SU-DHL-6 (cell line): ENCODE measurements around the gene WDR17.

Source experiments
- H2AFZ ChIP-seq: fragments of 200-600 bp; sonication (generic); 2 replicates; pipeline ENCODE4 v1.6.1; 2014; ENCODE audit warnings: low read depth, mild to moderate bottlenecking, moderate library complexity, mixed read lengths, antibody characterized with exemption, low read length; ENCODE audit not compliant: severe bottlenecking
- H3F3A ChIP-seq: fragments of 200-600 bp; shearing (Covaris generic); 2 replicates; pipeline ENCODE4 v1.6.0; 2016; ENCODE audit warnings: antibody characterized with exemption, mild to moderate bottlenecking; ENCODE audit not compliant: insufficient read depth
- H3K27ac ChIP-seq: fragments of 200-600 bp; sonication (generic); 2 replicates; pipeline ENCODE4 v1.5.1; 2016; ENCODE audit warnings: low read depth, mild to moderate bottlenecking, low read length, moderate library complexity, mixed read lengths
- H3K27me3 ChIP-seq: fragments of 200-600 bp; sonication (generic), shearing (Covaris generic); 2 replicates; pipeline ENCODE4 v1.6.0; 2014; ENCODE audit warnings: mild to moderate bottlenecking, low read length
- H3K36me3 ChIP-seq: fragments of 200-600 bp; sonication (generic); 2 replicates; pipeline ENCODE4 v1.6.1; 2014; ENCODE audit warnings: mild to moderate bottlenecking, low read length, mixed read lengths
- H3K4me2 ChIP-seq: fragments of 300-600, 200-600 bp; shearing (Covaris generic), sonication (generic); 2 replicates; pipeline ENCODE4 v1.6.0; 2014; ENCODE audit warnings: low read length, low read depth, mild to moderate bottlenecking; ENCODE audit not compliant: poor library complexity, severe bottlenecking
- H3K4me3 ChIP-seq: fragments of 200-600 bp; sonication (generic); 2 replicates; pipeline ENCODE4 v1.5.1; 2014; ENCODE audit warnings: antibody characterized with exemption, low read length, mild to moderate bottlenecking, mixed read lengths; ENCODE audit not compliant: insufficient read depth, poor library complexity, severe bottlenecking
- H3K79me2 ChIP-seq: fragments of 200-600 bp; sonication (generic); 2 replicates; pipeline ENCODE4 v1.6.1; 2014; ENCODE audit warnings: mild to moderate bottlenecking, low read length, moderate library complexity; ENCODE audit not compliant: insufficient read depth
- H3K9ac ChIP-seq: fragments of 200-600 bp; sonication (generic); 2 replicates; pipeline ENCODE4 v1.7.0; 2014; ENCODE audit warnings: mild to moderate bottlenecking, low read length
- H3K9me2 ChIP-seq: fragments of 200-600 bp; sonication (generic); replicated peaks from 2 replicates; pipeline ENCODE4 v1.6.1; 2014; ENCODE audit warnings: low read length; ENCODE audit not compliant: insufficient read depth
- H3K9me3 ChIP-seq: fragments of 200-600 bp; sonication (generic); 2 replicates; pipeline ENCODE4 v1.6.1; 2014; ENCODE audit warnings: low read length, mixed read lengths; ENCODE audit not compliant: insufficient read depth
- H4K20me1 ChIP-seq: fragments of 200-600 bp; sonication (generic); 2 replicates; pipeline ENCODE4 v1.6.1; 2014; ENCODE audit warnings: low read depth, mild to moderate bottlenecking, antibody characterized with exemption, low read length, moderate library complexity, mixed read lengths
- CTCF ChIP-seq: fragments of 200-600 bp; sonication (generic); IDR thresholded peaks from one replicate; pipeline ENCODE4 v1.5.1; 2017; ENCODE audit warnings: antibody characterized with exemption, mild to moderate bottlenecking, low read length, moderate library complexity; ENCODE audit not compliant: insufficient read depth, poor library complexity, severe bottlenecking
- EZH2phosphoT487 ChIP-seq: fragments of 200-600 bp; sonication (generic), shearing (Covaris generic); conservative IDR thresholded peaks from 2 replicates; pipeline ENCODE4 v1.6.1; 2018; ENCODE audit warnings: mild to moderate bottlenecking, antibody characterized with exemption, low read length, moderate library complexity, mixed read lengths

The WDR17 gene

GRCh38 chr4:176038789-176039188, 26.9 kb upstream of the WDR17 start:
- TF ChIP-seq EZH2phosphoT487 (no peak), CTCF (no peak)
- H3K27ac ChIP-seq = no peak overlapping the region
- H3K4me3 ChIP-seq = no peak overlapping the region
- H4K20me1 ChIP-seq = no peaks in the 10 kb centered on the region
- no peak overlapping the region for H3K9ac ChIP-seq
- H3K9me3 ChIP-seq = no peaks in the 10 kb centered on the region
- no peaks in the 10 kb centered on the region for H3K27me3 ChIP-seq
- H3K36me3 ChIP-seq = no peaks in the 10 kb centered on the region
- no peak overlapping the region for H3K4me2 ChIP-seq
- no peaks in the 10 kb centered on the region for H3K79me2 ChIP-seq
- no peaks in the 10 kb centered on the region for H3F3A ChIP-seq
- H2AFZ ChIP-seq = no peak overlapping the region
- H3K9me2 ChIP-seq = 0 out of 2 replicates have a peak, but pooled peaks cover 3% of the 10 kb centered on the region

GRCh38 chr4:176042195-176042594, 23.4 kb upstream of the WDR17 start:
- H2AFZ ChIP-seq = no peak overlapping the region
- H3K4me2 ChIP-seq = no peak overlapping the region
- no peak for TF ChIP-seq EZH2phosphoT487
- TF ChIP-seq CTCF = no peak

GRCh38 chr4:176043838-176044588, 21.6 kb upstream of the WDR17 start:
- Histone ChIP-seq H2AFZ (no peak overlapping the region), H3K9ac (no peak overlapping the region), H3K4me3 (no peak overlapping the region), H3K27ac (no peak overlapping the region), H3F3A (no peaks in the 10 kb centered on the region), H3K79me2 (no peaks in the 10 kb centered on the region), H3K36me3 (no peaks in the 10 kb centered on the region), H4K20me1 (no peaks in the 10 kb centered on the region), H3K27me3 (no peaks in the 10 kb centered on the region), H3K9me2 (0 out of 2 replicates have a peak, but pooled peaks cover 3% of the 10 kb centered on the region), H3K4me2 (no peak overlapping the region), H3K9me3 (no peaks in the 10 kb centered on the region)
- no peak for TF ChIP-seq CTCF
- TF ChIP-seq EZH2phosphoT487 = no peak

More at GRCh38 chr4:176042195-176042594, 23.4 kb upstream of the WDR17 start:
- Histone ChIP-seq H3F3A (no peaks in the 10 kb centered on the region), H3K79me2 (no peaks in the 10 kb centered on the region), H4K20me1 (no peaks in the 10 kb centered on the region), H3K9me3 (no peaks in the 10 kb centered on the region), H3K9ac (no peak overlapping the region), H3K4me3 (no peak overlapping the region), H3K27me3 (no peaks in the 10 kb centered on the region), H3K27ac (no peak overlapping the region), H3K9me2 (0 out of 2 replicates have a peak, but pooled peaks cover 3% of the 10 kb centered on the region), H3K36me3 (no peaks in the 10 kb centered on the region)
